ENCODE data around the gene TMEM62.
A peak's percentile ranks its signal among the peaks of the same experiment; 100 is the strongest.
"Not testable (repeated sequence)": the region's sequence is repeated elsewhere in the genome, so short reads cannot be mapped to it uniquely, and the experiment has no call there.

TMEM62 gene

DNA sequence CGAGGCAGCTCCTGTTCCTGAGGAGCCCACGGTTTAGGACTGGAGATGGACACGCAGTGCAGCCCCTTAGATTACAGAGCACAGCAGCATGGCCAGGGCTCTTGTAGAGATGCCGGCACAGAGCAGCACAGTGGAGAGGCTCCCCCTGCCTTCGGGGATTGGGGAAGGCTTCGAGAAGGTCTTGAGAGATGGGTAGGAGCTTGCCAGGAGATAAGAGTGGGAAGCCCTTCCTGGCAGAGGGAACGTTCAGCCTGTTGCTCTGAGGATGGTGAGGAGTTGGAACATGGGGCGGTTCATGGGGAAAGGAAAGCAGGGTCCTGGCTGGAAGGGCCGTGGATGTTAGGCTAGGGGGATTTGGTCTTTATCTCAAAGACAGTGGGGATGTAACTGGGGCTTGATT is 77.4 kb downstream of the TMEM62 start:
- DNase-seq: no peak

- DNase-seq: no peak
These were observed 77.9 kb downstream of the TMEM62 start for GRCh38 chr15:43211224-43211735.

DNA sequence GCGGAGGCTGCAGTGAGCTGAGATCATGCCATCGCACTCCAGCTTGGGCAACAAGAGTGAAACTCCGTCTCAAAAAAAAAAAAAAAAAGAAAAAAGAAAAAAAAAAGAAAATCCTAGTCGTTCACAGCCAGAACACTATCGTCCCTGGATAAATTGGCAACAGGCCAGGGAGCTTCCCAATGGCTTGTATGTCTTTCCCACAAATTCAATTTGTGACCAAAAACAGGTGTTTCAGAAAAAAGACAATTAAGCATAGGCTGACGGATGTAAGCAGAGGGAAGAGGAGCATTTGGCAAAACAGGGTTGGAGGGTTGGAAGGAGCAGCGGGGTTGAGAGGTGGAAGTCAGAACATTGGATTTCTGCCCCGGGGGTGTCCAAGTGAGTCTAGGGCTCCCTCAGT is 78.9 kb downstream of the TMEM62 start:
- DNase-seq: no peak

DNA sequence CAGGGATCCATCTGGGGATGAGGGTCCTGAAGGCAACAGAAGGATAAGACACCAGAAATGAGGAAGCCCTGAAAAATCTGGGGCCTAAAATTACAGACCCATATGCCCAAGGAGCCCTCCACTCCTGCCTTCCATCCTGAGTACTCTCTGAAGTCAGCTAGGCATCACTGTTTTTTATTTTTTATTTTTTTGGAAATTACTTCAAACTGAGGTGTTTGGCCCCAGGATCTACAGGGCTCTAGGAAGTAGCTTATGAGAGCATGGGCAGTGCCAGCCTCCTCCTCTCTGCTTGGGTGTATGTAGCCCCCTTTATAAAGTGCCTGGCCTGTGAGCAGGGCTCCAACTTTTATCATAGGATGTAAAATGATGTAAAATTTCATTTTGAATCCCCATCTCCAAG is 79.6 kb downstream of the TMEM62 start:
- no peak for DNase-seq

- DNase-seq: no peak
These were observed 80.1 kb downstream of the TMEM62 start for GRCh38 chr15:43213466-43213865.

GRCh38 chr15:43214169-43214568 is 80.8 kb downstream of the TMEM62 start:
- no peak for DNase-seq

DNA sequence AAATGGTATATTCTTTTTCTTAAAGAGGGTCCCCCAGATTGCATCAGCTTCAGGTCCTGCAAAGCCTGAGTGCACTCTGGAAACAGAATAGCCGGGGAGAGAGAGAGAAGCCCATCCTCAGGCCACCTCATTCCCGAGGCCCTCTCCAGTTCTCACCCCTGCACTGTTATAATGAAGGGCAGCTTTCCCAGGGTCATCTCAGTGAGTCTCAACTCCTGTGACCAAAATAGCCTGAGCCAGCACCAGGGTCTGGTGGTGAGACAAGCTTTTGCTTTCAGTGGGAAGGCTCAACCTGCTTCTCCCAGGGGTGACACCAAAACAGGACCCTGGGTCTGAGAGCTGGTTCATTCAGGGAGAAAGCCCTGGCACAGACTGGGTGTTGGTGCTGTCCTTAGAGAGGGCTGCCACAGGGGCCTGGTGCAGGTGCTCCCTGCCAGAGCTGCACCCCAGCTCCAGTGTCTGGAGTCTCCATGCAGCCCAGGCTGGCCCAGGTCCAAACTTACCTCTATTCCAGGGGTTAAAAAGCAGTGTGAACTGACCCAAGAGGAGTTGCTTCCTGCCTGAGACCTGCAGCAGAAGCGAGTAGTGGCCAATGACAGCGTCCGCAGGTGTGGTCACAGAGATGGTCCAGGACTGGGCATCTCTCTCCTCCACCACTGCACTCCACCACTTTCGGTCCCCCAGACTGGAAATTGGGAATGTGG is 81.4 kb downstream of the TMEM62 start:
- DNase-seq: no peak

- DNase-seq: no peak
These were observed 82.6 kb downstream of the TMEM62 start for GRCh38 chr15:43215961-43216360.

DNA sequence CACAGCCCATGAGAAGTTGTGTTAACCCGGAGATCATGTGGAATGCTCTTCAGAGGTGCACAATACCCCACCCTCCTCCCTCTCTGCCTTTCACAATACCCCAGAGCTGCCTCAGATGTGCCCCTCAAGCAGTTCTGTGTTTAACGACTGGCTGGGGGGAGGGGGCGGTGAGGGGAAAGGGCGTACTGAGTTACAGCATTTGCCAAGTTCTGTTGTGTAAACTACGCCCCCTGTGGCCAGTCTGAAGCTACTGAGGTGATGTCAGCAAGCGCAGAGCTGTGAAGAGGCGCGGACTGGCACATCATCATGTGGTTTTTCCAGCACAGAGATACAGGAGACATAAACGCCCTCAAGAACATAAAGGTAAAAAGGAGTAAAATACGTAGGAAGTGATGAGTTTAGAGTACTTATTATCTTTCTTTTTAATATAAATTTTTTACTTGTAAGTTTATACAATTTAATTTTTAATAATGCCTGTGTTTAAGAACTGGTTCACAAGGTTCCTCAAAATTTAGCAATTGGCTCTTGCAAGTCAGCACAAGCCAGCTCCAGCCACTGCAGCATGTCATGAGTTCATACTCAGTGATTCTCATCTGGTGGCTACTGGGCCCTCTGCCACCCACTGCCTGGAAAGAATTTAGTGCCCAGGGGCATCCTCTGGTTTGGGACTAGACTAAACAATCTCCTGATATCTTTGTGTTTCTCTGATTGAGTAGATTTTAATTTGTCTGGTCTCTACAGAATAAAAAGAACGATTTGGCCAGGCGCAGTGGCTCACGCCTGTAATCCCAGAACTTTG is 85.7 kb downstream of the TMEM62 start:
- peak; percentile 39 for DNase-seq

DNA sequence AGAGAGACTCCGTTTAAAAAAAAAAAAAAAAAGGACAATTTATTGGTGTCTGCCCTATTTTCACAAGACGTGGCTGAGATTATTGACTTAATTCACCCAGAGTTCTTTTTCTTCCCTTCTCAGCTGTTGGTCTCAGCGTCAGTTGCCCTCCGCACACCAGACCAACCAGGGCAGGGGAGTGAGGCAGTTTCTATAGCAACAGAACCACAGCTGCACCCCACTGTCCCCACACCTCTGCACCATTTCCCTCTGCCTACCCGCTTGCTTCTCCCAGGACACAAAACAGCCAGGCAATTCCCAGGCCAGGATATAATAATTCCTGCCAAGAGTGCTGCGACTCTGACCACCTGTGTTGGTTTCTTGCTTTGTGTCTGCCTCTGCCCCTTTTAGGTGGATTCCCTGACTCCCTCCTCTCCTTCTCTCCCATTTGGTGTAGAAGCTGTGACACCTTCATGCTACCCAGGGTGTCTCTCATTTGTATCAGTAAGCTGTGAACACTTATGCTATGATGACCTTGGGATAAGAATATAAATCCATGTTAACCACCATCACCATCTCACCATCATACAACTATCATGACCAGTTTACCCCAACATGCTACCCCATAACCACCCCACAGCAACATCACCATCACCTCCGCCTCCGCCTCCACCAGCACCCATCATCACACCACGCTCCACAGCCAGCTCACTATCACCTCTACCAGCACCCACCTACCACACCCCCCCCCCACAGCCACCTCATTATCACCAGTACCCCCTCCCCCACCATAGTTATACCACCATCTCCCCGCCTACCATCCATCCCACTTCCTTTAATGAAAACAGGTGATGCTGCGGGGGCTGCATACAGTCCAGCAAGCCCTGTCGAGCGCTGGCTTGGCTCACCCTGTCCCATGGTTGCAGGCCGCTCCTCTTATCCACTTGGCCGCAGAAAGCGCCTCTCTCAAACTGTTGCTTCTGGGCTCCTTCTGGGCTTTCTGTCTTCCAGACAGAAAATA is 86.8 kb downstream of the TMEM62 start:
- DNase-seq: no peak

- peak; percentile 95 for DNase-seq
These were observed 87.6 kb downstream of the TMEM62 start, which contains the start of gene EPB42 for GRCh38 chr15:43220991-43221403. Gene EPB42 (minus strand): TSS chr15:43221018. CDS start chr15:43220825, 193 bp downstream.

DNA sequence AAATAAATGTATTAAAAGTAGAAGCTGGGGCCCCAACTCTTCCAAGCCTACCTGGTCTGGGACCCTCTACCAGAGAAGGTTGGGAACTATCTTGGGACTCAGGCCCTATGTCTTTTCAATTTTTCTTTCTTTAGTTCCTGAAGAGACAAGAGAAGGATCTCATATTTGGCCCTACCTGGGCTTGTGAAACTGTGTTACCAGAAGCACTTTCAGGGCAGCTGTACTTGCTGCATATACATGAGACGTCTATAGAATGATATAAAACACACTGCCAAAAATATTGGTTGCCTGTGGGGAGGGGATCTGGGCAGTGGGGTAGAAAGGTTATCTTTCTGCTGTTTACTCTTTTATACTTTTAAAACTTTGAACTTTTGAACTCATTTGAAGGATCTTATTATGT is 88.0 kb downstream of the TMEM62 start:
- peak; percentile 86 for DNase-seq

DNA sequence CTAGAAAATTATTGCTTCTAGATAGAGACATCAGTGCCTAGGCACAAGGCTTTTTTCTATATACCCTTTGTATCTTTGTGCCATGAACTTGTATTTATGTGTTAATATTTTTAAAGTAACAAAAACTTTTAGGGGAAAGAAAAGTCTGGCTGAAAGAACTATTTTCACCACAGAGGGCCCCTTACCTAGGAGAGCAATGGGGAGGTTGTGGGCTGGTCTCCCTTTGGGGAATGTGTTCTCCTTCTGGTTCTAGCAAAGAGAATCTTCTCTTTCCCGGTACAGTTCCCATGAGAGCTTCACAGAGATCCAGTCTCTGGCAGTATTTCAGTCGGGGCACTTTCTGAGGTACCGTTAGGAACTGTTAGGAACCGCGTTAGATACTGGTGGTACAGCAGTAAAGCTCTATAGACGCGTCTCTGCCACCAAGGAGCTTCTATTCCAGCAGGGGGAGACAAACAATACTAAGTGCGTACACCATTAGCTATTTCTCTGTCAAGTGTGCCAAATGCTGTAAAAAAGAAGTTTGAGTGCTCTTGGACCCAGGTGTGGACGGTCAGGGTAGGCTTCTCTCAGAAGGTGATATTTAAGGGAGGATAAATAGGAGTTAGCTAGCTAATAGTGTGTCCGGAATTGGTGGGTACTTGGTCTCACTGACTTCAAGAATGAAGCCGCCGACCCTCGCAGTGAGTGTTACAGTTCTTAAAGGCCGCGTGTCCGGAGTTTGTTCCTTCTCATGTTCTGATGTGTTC is 92.0 kb downstream of the TMEM62 start:
- peak; percentile 79 for DNase-seq

- not testable (repeated sequence) for DNase-seq
These were observed 92.5 kb downstream of the TMEM62 start for GRCh38 chr15:43225950-43226255.

GRCh38 chr15:43226436-43227305 is 93.3 kb downstream of the TMEM62 start:
- DNase-seq: no peak

- DNase-seq: no peak
These were observed 96.6 kb downstream of the TMEM62 start for GRCh38 chr15:43229977-43230376.

GRCh38 chr15:43230640-43231115 is 97.3 kb downstream of the TMEM62 start:
- DNase-seq: peak; percentile 26

DNA sequence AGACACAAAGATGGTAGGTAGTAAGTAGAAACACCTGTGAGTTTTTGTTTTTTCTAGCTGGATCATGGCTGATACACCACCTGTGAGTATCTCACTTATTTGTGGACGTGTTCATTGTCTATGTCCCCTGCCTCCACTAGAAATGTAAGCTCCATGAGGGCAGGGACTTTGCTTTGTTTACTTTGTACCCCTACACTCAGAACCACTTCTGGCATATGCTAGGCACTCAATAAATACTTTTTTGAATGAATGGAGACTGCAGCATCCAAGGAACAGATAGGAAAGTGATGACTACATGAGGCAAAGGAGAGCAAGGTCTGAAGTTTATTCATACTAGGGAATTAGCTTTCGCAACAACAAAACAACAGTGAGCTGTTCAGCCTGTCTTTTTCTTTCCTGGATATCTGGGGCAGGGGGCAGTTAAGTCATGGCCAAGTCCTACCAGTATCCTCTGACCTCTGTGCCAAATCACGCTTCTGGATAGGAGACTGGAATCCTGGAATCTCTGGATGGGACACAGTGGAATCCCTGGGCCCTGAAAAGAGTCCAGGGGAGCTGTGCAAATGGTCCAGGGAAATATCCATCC is 99.0 kb downstream of the TMEM62 start:
- DNase-seq: no peak
